Hindlimb muscle (tissue), 1 donor: Measurements from ENCODE around the gene MYL7. TPM values are rescaled to one million over a fixed set of nuclear protein-coding genes. Genes with fewer than 3 reads are reported as not detected.
"Not testable (repeated sequence)": the region's sequence is repeated elsewhere in the genome, so short reads cannot be mapped to it uniquely, and the experiment has no call there.

ENCODE experiments used
- DNase-seq: peaks from one replicate; pipeline ENCODE4 v3.0.0-alpha.2; 2013
- polyA plus RNA-seq: library from polyadenylated mRNA; unstranded; fragments of 120-200 nt; gene quantifications from one replicate; pipeline ENCODE4 v1.2.1, GENCODE V29; 2013; ENCODE audit not compliant: insufficient read length

The MYL7 gene
- polyA plus RNA-seq, 1 donor: 5.1 TPM

GRCh38 chr7:44171901-44172300 lies 30.8 kb upstream of the MYL7 start:
- DNase-seq: not testable (repeated sequence)

- no peak for DNase-seq
Observed at GRCh38 chr7:44167920-44168319, 26.8 kb upstream of the MYL7 start.

- no peak for DNase-seq
Observed at GRCh38 chr7:44163591-44163990, 22.5 kb upstream of the MYL7 start.

- DNase-seq: no peak
Observed at GRCh38 chr7:44162785-44163395, 21.8 kb upstream of the MYL7 start.

GRCh38 chr7:44162179-44162578 lies 21.0 kb upstream of the MYL7 start:
- DNase-seq: no peak

- no peak for DNase-seq
Observed at GRCh38 chr7:44161371-44161770, 20.2 kb upstream of the MYL7 start.

GRCh38 chr7:44159824-44160630 lies 18.9 kb upstream of the MYL7 start:
- no peak for DNase-seq

- no peak for DNase-seq
Observed at GRCh38 chr7:44158873-44159631, 17.9 kb upstream of the MYL7 start.

GRCh38 chr7:44158096-44158872 lies 17.2 kb upstream of the MYL7 start:
- no peak for DNase-seq

GRCh38 chr7:44157116-44158080 lies 16.3 kb upstream of the MYL7 start:
- no peak for DNase-seq

GRCh38 chr7:44156453-44157010 lies 15.4 kb upstream of the MYL7 start:
- DNase-seq: no peak

- no peak for DNase-seq
Observed at GRCh38 chr7:44155191-44156185, 14.4 kb upstream of the MYL7 start.

- DNase-seq: no peak
Observed at GRCh38 chr7:44154703-44155102, 13.6 kb upstream of the MYL7 start.

- DNase-seq: no peak
Observed at GRCh38 chr7:44153948-44154335, 12.8 kb upstream of the MYL7 start.

GRCh38 chr7:44152971-44153947 lies 12.1 kb upstream of the MYL7 start:
- no peak for DNase-seq

GRCh38 chr7:44151956-44152355 lies 10.8 kb upstream of the MYL7 start:
- no peak for DNase-seq

GRCh38 chr7:44150966-44151941 lies 10.1 kb upstream of the MYL7 start:
- no peak for DNase-seq
